Progenitor cell of endocrine pancreas (in vitro differentiated cells): ENCODE results near the gene AGMO. TPM values are rescaled to one million over a fixed set of nuclear protein-coding genes. Genes with fewer than 3 reads are reported as not detected.

Experiments used
- DNase-seq: peaks from one replicate; pipeline ENCODE4 v3.0.0; 2021; ENCODE audit warnings: low spot score; ENCODE audit not compliant: unreplicated experiment
- H3K27ac Mint-ChIP-seq: 2 replicates; pipeline ENCODE4 v1.8.0; 2021; ENCODE audit warnings: mild to moderate bottlenecking, moderate library complexity, mixed read lengths
- H3K27me3 Mint-ChIP-seq: 2 replicates; pipeline ENCODE4 v1.8.0; 2021; ENCODE audit warnings: mixed read lengths
- H3K36me3 Mint-ChIP-seq: 2 replicates; pipeline ENCODE4 v1.8.0; 2022; ENCODE audit warnings: mixed read lengths; ENCODE audit not compliant: insufficient read depth
- H3K4me1 Mint-ChIP-seq: 2 replicates; pipeline ENCODE4 v1.8.0; 2021; ENCODE audit warnings: low read depth, mixed read lengths
- H3K4me3 Mint-ChIP-seq: 2 replicates; pipeline ENCODE4 v1.8.0; 2021; ENCODE audit warnings: low read depth, mild to moderate bottlenecking, moderate library complexity, mixed read lengths
- H3K9me3 Mint-ChIP-seq: 2 replicates; pipeline ENCODE4 v1.8.0; 2021; ENCODE audit warnings: low read depth, mixed read lengths
- total RNA-seq: library from RNA; stranded (reverse); gene quantifications from 2 replicates; pipeline ENCODE4 v1.2.1, GENCODE V29; 2021
- TF ChIP-seq, protein P1 (sequence below): fragments of 200-600 bp; sonication (generic); IDR thresholded peaks from one replicate; pipeline ENCODE4 v1.5.0; 2021; ENCODE audit warnings: antibody characterized with exemption, mild to moderate bottlenecking; ENCODE audit not compliant: unreplicated experiment

The AGMO gene
- total RNA-seq, 1 donor from 2014 or later: 0.19 TPM

DNA sequence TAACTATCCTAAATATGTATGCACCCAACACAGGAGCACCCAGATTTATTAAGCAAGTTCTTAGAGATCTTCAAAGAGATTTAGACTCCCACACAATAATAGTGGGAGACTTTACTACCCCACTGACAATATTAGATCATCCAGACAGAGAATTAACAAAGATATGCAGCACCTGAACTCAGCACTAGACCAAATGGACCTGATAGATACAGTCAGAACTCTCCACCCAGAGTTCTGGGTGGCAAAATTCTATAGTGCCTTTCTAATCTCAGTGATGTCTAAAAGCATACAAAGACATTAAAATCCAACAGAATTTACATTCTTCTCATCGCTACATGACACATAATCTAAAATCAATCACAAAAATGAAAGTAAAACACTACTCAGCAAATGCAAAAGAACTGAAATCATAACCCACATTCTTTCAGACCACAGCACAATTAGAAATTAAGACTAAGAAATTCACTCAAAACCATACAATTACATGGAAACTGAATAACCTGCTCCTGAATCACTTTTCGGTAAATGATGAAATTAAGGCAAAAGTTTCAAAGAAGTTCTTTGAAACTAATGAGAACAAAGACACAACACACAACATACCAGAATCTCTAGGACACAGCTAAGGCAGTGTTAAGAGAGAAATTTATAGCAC is 183.2 kb downstream of the AGMO start:
- Mint-ChIP-seq H3K27ac (no peak overlapping the region), H3K4me1 (peaks cover 10% of the 10 kb centered on the region), H3K4me3 (no peak overlapping the region), H3K27me3 (no peaks in the 10 kb centered on the region), H3K9me3 (peaks cover 13% of the 10 kb centered on the region), H3K36me3 (no peaks in the 10 kb centered on the region)
- DNase-seq: no peak
- TF ChIP-seq, protein P1, sequence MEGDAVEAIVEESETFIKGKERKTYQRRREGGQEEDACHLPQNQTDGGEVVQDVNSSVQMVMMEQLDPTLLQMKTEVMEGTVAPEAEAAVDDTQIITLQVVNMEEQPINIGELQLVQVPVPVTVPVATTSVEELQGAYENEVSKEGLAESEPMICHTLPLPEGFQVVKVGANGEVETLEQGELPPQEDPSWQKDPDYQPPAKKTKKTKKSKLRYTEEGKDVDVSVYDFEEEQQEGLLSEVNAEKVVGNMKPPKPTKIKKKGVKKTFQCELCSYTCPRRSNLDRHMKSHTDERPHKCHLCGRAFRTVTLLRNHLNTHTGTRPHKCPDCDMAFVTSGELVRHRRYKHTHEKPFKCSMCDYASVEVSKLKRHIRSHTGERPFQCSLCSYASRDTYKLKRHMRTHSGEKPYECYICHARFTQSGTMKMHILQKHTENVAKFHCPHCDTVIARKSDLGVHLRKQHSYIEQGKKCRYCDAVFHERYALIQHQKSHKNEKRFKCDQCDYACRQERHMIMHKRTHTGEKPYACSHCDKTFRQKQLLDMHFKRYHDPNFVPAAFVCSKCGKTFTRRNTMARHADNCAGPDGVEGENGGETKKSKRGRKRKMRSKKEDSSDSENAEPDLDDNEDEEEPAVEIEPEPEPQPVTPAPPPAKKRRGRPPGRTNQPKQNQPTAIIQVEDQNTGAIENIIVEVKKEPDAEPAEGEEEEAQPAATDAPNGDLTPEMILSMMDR: no peak

DNA sequence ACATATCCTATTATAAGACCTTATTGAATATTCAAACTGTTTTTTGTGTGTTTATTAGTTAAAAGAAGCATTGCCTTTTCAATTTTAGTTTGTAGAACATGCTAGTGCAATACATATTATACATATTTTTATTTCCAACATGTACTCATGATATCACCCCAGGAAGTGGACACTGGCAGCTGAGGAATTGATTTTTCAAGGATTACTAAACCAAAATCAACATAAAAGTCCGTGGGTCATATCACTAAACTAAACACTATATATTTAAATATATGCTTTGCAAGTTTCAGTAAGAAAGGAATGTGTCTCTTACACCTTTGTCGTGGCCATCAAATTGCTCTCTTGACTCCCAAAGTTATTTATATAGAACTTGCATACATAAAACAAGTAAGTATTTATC is 185.2 kb downstream of the AGMO start:
- Mint-ChIP-seq H3K9me3 (peaks cover 13% of the 10 kb centered on the region), H3K4me1 (peaks cover 10% of the 10 kb centered on the region), H3K4me3 (no peak overlapping the region), H3K36me3 (no peaks in the 10 kb centered on the region), H3K27ac (peak overlapping the region; percentile 47), H3K27me3 (no peaks in the 10 kb centered on the region)
- no peak for DNase-seq
- TF ChIP-seq, protein P1: no peak

DNA sequence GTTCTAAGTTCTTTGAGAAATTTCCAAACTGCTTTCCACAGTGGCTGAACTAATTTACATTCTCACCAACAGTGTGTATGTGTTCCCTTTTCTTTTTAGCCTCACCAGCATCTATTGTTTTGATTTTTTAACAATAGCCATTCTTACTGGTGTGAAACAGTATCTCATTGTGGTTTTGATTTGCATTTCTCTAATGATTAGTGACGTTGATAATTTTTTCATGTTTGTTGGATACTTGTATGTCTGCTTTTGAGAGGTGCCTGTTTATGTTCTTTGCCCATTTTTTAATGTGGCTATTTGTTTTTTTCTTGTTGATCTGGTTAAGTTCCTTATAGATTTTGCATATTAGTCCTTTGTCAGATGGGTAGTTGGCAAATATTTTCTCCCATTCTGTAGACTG is 191.4 kb downstream of the AGMO start:
- Mint-ChIP-seq H3K36me3 (no peaks in the 10 kb centered on the region), H3K27ac (no peak overlapping the region), H3K4me1 (no peaks in the 10 kb centered on the region), H3K27me3 (no peaks in the 10 kb centered on the region), H3K4me3 (no peak overlapping the region), H3K9me3 (peaks cover 3% of the 10 kb centered on the region)
- TF ChIP-seq, protein P1: no peak
- no peak for DNase-seq

DNA sequence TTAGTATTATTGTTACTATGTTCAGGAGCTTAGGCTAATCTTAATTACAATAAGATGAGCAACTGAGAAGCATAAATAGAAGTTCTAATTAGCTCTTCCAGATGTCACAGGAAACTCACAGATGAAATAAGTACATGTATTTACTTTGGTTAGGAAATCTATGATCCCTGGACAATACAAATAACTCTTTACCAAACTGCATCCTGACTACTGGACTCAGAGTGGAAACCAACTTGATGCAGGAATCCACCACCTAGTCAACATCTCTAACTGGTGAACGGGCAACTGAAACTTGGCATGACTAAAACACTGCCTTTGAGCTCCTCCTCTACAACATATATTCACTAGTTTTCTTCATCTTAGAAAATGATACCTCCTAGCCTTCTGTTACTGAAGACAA is 193.2 kb downstream of the AGMO start:
- Mint-ChIP-seq H3K36me3 (no peaks in the 10 kb centered on the region), H3K4me1 (no peaks in the 10 kb centered on the region), H3K27ac (no peak overlapping the region), H3K4me3 (no peak overlapping the region), H3K27me3 (no peaks in the 10 kb centered on the region), H3K9me3 (peaks cover 3% of the 10 kb centered on the region)
- no peak for DNase-seq
- TF ChIP-seq, protein P1: no peak

DNA sequence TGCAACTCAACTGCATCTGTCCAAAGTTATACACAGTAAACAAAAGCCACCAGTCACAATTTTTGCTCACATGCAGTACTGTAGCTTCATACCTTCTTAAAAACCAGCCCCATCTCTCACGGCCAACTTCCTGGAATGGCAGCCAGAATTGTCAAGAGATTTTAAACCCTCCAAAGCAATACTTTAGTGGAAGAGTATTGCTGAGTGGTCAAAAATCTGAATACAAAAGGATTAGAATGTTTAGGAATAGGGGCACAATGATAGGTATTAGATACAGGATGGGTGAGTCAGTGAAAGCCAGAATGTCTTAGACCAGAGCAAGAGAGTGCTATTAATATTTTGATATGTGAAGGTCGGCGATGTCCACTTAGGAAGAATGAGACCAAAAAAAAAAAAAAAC is 193.9 kb downstream of the AGMO start:
- DNase-seq: no peak
- peaks cover 3% of the 10 kb centered on the region for H3K9me3 Mint-ChIP-seq
- TF ChIP-seq, protein P1: no peak
- no peaks in the 10 kb centered on the region for H3K36me3 Mint-ChIP-seq
- no peak overlapping the region for H3K4me3 Mint-ChIP-seq
- H3K4me1 Mint-ChIP-seq: no peaks in the 10 kb centered on the region
- no peaks in the 10 kb centered on the region for H3K27me3 Mint-ChIP-seq
- H3K27ac Mint-ChIP-seq: no peak overlapping the region
